GM23338 (cell line): ENCODE measurements around the gene GOLT1B. TPM values are rescaled to one million over a fixed set of nuclear protein-coding genes. Genes with fewer than 3 reads are reported as not detected.

Source experiments
- ATAC-seq: fragments of 200-7000 bp; cut with Tn5 transposase; 3 replicates; pipeline ENCODE4 v1.9.1; 2020
- DNase-seq: peaks from one replicate; pipeline ENCODE4 v3.0.0-alpha.2; 2015; ENCODE audit warnings: low spot score
- H2AFZ ChIP-seq: fragments of 200-600 bp; sonication (generic); 2 replicates; pipeline ENCODE4 v1.8.0; 2016; ENCODE audit warnings: antibody characterized with exemption, mild to moderate bottlenecking, moderate library complexity
- H3F3A ChIP-seq: fragments of 200-600 bp; sonication (generic); replicated peaks from 2 replicates; pipeline ENCODE4 v1.8.0; 2017; ENCODE audit warnings: antibody characterized with exemption, mixed run types, low read depth
- H3K27ac ChIP-seq: fragments of 200-600 bp; sonication (generic); 2 replicates; pipeline ENCODE4 v1.6.1; 2016; ENCODE audit warnings: low read depth
- H3K27me3 ChIP-seq: fragments of 200-600 bp; sonication (generic); 2 replicates; pipeline ENCODE4 v1.8.0; 2016; ENCODE audit warnings: mild to moderate bottlenecking, mixed run types, moderate library complexity; ENCODE audit not compliant: insufficient read depth
- H3K36me3 ChIP-seq: fragments of 200-600 bp; sonication (generic); 2 replicates; pipeline ENCODE4 v1.8.0; 2016; ENCODE audit warnings: mild to moderate bottlenecking; ENCODE audit not compliant: insufficient read depth
- H3K4me1 ChIP-seq: fragments of 200-600 bp; sonication (generic); 2 replicates; pipeline ENCODE4 v1.8.0; 2016; ENCODE audit warnings: mild to moderate bottlenecking, moderate library complexity; ENCODE audit not compliant: insufficient read depth
- H3K4me2 ChIP-seq: fragments of 200-600 bp; sonication (generic); 2 replicates; pipeline ENCODE4 v1.7.1; 2017; ENCODE audit warnings: mixed run types
- H3K4me3 ChIP-seq: fragments of 200-600 bp; sonication (generic); 2 replicates; pipeline ENCODE4 v1.6.1; 2016; ENCODE audit warnings: mixed run types
- H3K79me2 ChIP-seq: fragments of 200-600 bp; sonication (generic); replicated peaks from 2 replicates; pipeline ENCODE4 v1.8.0; 2017; ENCODE audit warnings: mild to moderate bottlenecking; ENCODE audit not compliant: insufficient read depth
- H3K9me2 ChIP-seq: fragments of 200-600 bp; sonication (generic); 2 replicates; pipeline ENCODE4 v1.8.0; 2017; ENCODE audit not compliant: insufficient read depth
- H4K20me1 ChIP-seq: fragments of 200-600 bp; sonication (generic); replicated peaks from 2 replicates; pipeline ENCODE4 v1.8.0; 2017; ENCODE audit warnings: mild to moderate bottlenecking; ENCODE audit not compliant: insufficient read depth
- H3K27ac Mint-ChIP-seq: 2 replicates; pipeline ENCODE4 v1.8.0; 2020; ENCODE audit warnings: inconsistent platforms, mild to moderate bottlenecking, moderate library complexity, mixed read lengths
- H3K27me3 Mint-ChIP-seq: 3 replicates; pipeline ENCODE4 v1.8.0; 2022; ENCODE audit warnings: low read depth, mild to moderate bottlenecking, moderate library complexity, mixed read lengths, inconsistent platforms; ENCODE audit not compliant: insufficient read depth, poor library complexity
- H3K36me3 Mint-ChIP-seq: 3 replicates; pipeline ENCODE4 v1.8.0; 2021; ENCODE audit warnings: low read depth, mild to moderate bottlenecking, inconsistent platforms, moderate library complexity, mixed read lengths
- H3K4me1 Mint-ChIP-seq: 3 replicates; pipeline ENCODE4 v1.8.0; 2020; ENCODE audit warnings: mild to moderate bottlenecking, inconsistent platforms, mixed read lengths
- H3K4me3 Mint-ChIP-seq: 3 replicates; pipeline ENCODE4 v1.8.0; 2021; ENCODE audit warnings: moderate library complexity, mild to moderate bottlenecking, inconsistent platforms, mixed read lengths
- H3K9me3 Mint-ChIP-seq: 3 replicates; pipeline ENCODE4 v1.8.0; 2020; ENCODE audit warnings: moderate library complexity, mild to moderate bottlenecking, inconsistent platforms, mixed read lengths
- CREB1 ChIP-seq: fragments of 250-450 bp; sonication (Bioruptor Pico); IDR thresholded peaks from 2 replicates; pipeline ENCODE4 v1.5.0; 2020; ENCODE audit warnings: low read depth, mild to moderate bottlenecking, moderate library complexity
- EZH2phosphoT487 ChIP-seq: fragments of 200-600 bp; sonication (generic); IDR thresholded peaks from one replicate; pipeline ENCODE4 v1.8.1; 2018; ENCODE audit warnings: antibody characterized with exemption; ENCODE audit not compliant: unreplicated experiment
- NANOG ChIP-seq: IDR thresholded peaks from 2 replicates; pipeline ENCODE4 v1.6.1; 2016; ENCODE audit warnings: antibody characterized with exemption, borderline replicate concordance
- POLR2AphosphoS5 ChIP-seq: IDR thresholded peaks from 2 replicates; pipeline ENCODE4 v1.6.1; 2016; ENCODE audit warnings: antibody characterized with exemption, low read depth
- STAT1 ChIP-seq: IDR thresholded peaks from one replicate; pipeline ENCODE4 v1.6.1; 2016; ENCODE audit warnings: antibody characterized with exemption; ENCODE audit not compliant: unreplicated experiment
- ZNF114 ChIP-seq: fragments of 250-450 bp; sonication (Bioruptor Pico); IDR thresholded peaks from 2 replicates; pipeline ENCODE4 v1.5.0; 2020; ENCODE audit warnings: mild to moderate bottlenecking, moderate library complexity
- polyA plus RNA-seq: library from polyadenylated mRNA; unstranded; fragments of >200 nt; fragmentation: Nextera tagmentation; extraction: Ambion mirVana; gene quantifications from 2 replicates; pipeline ENCODE4 v1.2.1, GENCODE V29; 2016
- total RNA-seq: library from RNA; depleted of rRNA; stranded (reverse); fragments of >200 nt; shearing (Covaris generic); gene quantifications from 2 replicates; pipeline ENCODE4 v1.2.3, GENCODE V29; 2014
- TF ChIP-seq, protein P1 (sequence below), 2 experiments: fragments of 200-600 bp in 1 of 2; sonication (generic) in 1 of 2; conservative IDR thresholded peaks; 2 replicates each; pipeline versions ENCODE4 v1.5.1 to v1.6.1; 2016 to 2017; ENCODE audit warnings: antibody characterized with exemption in 2 of 2, low read depth in 2 of 2, mild to moderate bottlenecking in 2 of 2, moderate library complexity in 1 of 2
- TF ChIP-seq, protein P2 (sequence below): fragments of 250-450 bp; sonication (Bioruptor Pico); IDR thresholded peaks from 2 replicates; pipeline ENCODE4 v1.5.0; 2020; ENCODE audit warnings: mild to moderate bottlenecking, moderate library complexity
- TF ChIP-seq, protein P3 (sequence below): IDR thresholded peaks from 2 replicates; pipeline ENCODE4 v1.6.1; 2016; ENCODE audit warnings: antibody characterized with exemption

GOLT1B gene
- total and polyA plus RNA-seq, 2 experiments from 2014 or later: 24.3 to 41.7 TPM

DNA sequence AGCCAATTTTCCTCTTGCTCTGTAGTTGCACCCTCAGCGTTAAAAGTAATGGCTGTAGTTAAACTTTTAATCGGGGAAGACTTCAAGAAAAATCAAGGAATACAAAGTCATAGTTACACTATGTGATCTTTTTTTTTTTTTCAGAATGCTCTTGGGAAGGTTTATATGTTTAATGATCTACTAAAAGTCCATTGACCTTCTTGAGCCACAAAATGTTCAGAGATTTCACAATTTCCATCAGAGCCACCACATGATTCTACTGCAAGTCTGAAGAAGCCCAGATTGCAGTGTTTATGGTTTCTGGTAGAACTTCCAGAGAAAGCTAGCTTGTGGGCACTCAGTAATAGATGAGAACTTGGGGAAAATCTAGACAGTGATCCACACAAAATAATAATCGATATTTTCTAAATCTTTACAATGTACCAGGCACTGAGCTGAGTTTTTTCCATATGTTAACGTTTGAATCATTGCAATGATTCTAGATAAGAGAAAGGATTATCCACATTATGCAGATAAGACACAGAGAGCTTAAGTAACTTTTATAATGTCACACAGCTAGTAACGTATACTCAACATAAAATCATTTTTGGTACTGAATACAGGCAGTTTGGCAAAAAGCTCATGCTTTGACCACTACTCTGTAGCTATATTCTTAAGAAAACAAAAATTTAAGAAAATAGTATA, 64.8 kb downstream of the GOLT1B start (continued):
- TF ChIP-seq, protein P1, sequence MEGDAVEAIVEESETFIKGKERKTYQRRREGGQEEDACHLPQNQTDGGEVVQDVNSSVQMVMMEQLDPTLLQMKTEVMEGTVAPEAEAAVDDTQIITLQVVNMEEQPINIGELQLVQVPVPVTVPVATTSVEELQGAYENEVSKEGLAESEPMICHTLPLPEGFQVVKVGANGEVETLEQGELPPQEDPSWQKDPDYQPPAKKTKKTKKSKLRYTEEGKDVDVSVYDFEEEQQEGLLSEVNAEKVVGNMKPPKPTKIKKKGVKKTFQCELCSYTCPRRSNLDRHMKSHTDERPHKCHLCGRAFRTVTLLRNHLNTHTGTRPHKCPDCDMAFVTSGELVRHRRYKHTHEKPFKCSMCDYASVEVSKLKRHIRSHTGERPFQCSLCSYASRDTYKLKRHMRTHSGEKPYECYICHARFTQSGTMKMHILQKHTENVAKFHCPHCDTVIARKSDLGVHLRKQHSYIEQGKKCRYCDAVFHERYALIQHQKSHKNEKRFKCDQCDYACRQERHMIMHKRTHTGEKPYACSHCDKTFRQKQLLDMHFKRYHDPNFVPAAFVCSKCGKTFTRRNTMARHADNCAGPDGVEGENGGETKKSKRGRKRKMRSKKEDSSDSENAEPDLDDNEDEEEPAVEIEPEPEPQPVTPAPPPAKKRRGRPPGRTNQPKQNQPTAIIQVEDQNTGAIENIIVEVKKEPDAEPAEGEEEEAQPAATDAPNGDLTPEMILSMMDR (conservative IDR thresholded peaks at IDR 0.05; ENCODE audit: low read depth in 2 of 2): no peak
- TF ChIP-seq, protein P2, sequence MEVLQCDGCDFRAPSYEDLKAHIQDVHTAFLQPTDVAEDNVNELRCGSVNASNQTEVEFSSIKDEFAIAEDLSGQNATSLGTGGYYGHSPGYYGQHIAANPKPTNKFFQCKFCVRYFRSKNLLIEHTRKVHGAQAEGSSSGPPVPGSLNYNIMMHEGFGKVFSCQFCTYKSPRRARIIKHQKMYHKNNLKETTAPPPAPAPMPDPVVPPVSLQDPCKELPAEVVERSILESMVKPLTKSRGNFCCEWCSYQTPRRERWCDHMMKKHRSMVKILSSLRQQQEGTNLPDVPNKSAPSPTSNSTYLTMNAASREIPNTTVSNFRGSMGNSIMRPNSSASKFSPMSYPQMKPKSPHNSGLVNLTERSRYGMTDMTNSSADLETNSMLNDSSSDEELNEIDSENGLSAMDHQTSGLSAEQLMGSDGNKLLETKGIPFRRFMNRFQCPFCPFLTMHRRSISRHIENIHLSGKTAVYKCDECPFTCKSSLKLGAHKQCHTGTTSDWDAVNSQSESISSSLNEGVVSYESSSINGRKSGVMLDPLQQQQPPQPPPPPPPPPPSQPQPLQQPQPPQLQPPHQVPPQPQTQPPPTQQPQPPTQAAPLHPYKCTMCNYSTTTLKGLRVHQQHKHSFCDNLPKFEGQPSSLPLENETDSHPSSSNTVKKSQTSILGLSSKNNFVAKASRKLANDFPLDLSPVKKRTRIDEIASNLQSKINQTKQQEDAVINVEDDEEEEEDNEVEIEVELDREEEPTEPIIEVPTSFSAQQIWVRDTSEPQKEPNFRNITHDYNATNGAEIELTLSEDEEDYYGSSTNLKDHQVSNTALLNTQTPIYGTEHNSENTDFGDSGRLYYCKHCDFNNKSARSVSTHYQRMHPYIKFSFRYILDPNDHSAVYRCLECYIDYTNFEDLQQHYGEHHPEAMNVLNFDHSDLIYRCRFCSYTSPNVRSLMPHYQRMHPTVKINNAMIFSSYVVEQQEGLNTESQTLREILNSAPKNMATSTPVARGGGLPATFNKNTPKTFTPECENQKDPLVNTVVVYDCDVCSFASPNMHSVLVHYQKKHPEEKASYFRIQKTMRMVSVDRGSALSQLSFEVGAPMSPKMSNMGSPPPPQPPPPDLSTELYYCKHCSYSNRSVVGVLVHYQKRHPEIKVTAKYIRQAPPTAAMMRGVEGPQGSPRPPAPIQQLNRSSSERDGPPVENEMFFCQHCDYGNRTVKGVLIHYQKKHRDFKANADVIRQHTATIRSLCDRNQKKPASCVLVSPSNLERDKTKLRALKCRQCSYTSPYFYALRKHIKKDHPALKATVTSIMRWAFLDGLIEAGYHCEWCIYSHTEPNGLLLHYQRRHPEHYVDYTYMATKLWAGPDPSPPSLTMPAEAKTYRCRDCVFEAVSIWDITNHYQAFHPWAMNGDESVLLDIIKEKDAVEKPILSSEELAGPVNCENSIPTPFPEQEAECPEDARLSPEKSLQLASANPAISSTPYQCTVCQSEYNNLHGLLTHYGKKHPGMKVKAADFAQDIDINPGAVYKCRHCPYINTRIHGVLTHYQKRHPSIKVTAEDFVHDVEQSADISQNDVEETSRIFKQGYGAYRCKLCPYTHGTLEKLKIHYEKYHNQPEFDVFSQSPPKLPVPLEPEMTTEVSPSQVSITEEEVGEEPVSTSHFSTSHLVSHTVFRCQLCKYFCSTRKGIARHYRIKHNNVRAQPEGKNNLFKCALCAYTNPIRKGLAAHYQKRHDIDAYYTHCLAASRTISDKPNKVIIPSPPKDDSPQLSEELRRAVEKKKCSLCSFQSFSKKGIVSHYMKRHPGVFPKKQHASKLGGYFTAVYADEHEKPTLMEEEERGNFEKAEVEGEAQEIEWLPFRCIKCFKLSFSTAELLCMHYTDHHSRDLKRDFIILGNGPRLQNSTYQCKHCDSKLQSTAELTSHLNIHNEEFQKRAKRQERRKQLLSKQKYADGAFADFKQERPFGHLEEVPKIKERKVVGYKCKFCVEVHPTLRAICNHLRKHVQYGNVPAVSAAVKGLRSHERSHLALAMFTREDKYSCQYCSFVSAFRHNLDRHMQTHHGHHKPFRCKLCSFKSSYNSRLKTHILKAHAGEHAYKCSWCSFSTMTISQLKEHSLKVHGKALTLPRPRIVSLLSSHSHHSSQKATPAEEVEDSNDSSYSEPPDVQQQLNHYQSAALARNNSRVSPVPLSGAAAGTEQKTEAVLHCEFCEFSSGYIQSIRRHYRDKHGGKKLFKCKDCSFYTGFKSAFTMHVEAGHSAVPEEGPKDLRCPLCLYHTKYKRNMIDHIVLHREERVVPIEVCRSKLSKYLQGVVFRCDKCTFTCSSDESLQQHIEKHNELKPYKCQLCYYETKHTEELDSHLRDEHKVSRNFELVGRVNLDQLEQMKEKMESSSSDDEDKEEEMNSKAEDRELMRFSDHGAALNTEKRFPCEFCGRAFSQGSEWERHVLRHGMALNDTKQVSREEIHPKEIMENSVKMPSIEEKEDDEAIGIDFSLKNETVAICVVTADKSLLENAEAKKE (CRISPR knock-in tag): no peak
- TF ChIP-seq POLR2AphosphoS5: no peak

DNA sequence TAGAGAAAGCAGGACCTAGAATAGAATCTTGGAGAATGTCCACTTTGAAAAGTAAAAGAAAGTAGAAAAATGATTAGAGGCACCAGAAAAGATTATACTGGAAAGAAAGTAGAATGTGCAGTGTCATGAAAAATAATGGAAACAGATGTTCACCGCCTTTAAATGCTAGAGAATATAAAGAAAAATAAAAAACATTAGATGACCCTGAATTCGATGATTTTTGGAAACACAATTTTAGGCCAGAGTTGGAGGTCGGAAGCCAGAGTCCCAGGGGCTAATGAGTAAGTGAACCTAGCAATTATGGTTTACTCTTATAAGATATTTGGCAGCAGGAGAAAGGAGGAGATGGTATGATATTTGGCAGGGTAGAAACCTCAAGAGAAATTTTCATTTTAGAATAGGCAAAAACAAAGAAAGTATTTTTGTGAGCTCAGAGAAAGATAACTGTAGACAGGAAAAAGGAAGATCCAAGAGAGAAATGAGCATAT, 65.4 kb downstream of the GOLT1B start:
- no peak for ATAC-seq
- H3K4me1 Mint-ChIP-seq: no peaks in the 10 kb centered on the region
- Histone ChIP-seq H3K79me2 (no peaks in the 10 kb centered on the region), H3K27ac (no peak overlapping the region), H3K4me1 (no peaks in the 10 kb centered on the region), H2AFZ (no peak overlapping the region), H4K20me1 (no peaks in the 10 kb centered on the region), H3K36me3 (no peaks in the 10 kb centered on the region), H3K9me2 (no peaks in the 10 kb centered on the region), H3K4me3 (no peak overlapping the region), H3K4me2 (no peak overlapping the region), H3K27me3 (no peaks in the 10 kb centered on the region), H3F3A (no peaks in the 10 kb centered on the region)
- no peaks in the 10 kb centered on the region for H3K9me3 Mint-ChIP-seq
- H3K4me3 Mint-ChIP-seq: no peak overlapping the region
- no peaks in the 10 kb centered on the region for H3K36me3 Mint-ChIP-seq
- H3K27me3 Mint-ChIP-seq: no peaks in the 10 kb centered on the region
- H3K27ac Mint-ChIP-seq: no peak overlapping the region
- no peak for DNase-seq
- TF ChIP-seq NANOG (no peak), EZH2phosphoT487 (no peak), ZNF114 (no peak), CREB1 (CRISPR knock-in tag) (no peak), STAT1 (no peak)
- TF ChIP-seq, protein P3, sequence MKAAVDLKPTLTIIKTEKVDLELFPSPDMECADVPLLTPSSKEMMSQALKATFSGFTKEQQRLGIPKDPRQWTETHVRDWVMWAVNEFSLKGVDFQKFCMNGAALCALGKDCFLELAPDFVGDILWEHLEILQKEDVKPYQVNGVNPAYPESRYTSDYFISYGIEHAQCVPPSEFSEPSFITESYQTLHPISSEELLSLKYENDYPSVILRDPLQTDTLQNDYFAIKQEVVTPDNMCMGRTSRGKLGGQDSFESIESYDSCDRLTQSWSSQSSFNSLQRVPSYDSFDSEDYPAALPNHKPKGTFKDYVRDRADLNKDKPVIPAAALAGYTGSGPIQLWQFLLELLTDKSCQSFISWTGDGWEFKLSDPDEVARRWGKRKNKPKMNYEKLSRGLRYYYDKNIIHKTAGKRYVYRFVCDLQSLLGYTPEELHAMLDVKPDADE: no peak
